ENCODE data around the gene RPUSD2. TPM values are rescaled to one million over a fixed set of nuclear protein-coding genes. Genes with fewer than 3 reads are reported as not detected.
"Not testable (repeated sequence)": the region's sequence is repeated elsewhere in the genome, so short reads cannot be mapped to it uniquely, and the experiment has no call there.

RPUSD2 gene
- total RNA-seq, 1 donor from 2014 or later = 10.2 TPM

GRCh38 chr15:40565333-40566238 is 3.5 kb upstream of the RPUSD2 start:
- Mint-ChIP-seq H3K4me3 (ENCODE audit: unreplicated experiment) (peak overlapping the region; percentile 94), H3K27ac (ENCODE audit: unreplicated experiment) (peak overlapping the region; percentile 100), H3K27me3 (ENCODE audit: low read depth) (no peaks in the 10 kb centered on the region), H3K4me1 (ENCODE audit: low read depth) (peaks cover 39% of the 10 kb centered on the region), H3K36me3 (ENCODE audit: low read depth) (peaks cover 3% of the 10 kb centered on the region), H3K9me3 (ENCODE audit: low read depth) (no peaks in the 10 kb centered on the region)
- TF ChIP-seq CTCF (IDR thresholded peaks at IDR 0.05) = no peak
- DNase-seq (ENCODE audit: low spot score) = no peak

GRCh38 chr15:40567111-40567510 is 2.0 kb upstream of the RPUSD2 start:
- Mint-ChIP-seq H3K4me1 (ENCODE audit: low read depth) (peaks cover 41% of the 10 kb centered on the region), H3K4me3 (ENCODE audit: unreplicated experiment) (no peak overlapping the region), H3K27me3 (ENCODE audit: low read depth) (no peaks in the 10 kb centered on the region), H3K9me3 (ENCODE audit: low read depth) (no peaks in the 10 kb centered on the region), H3K36me3 (ENCODE audit: low read depth) (no peaks in the 10 kb centered on the region), H3K27ac (ENCODE audit: unreplicated experiment) (no peak overlapping the region)
- peak; percentile 41 for TF ChIP-seq CTCF (IDR thresholded peaks at IDR 0.05)
- DNase-seq (ENCODE audit: low spot score) = no peak

GRCh38 chr15:40575113-40575512 is 6.0 kb downstream of the RPUSD2 start:
- peaks cover 2% of the 10 kb centered on the region for H3K9me3 Mint-ChIP-seq (ENCODE audit: low read depth)
- peaks cover 10% of the 10 kb centered on the region for H3K4me1 Mint-ChIP-seq (ENCODE audit: low read depth)
- no peak for DNase-seq (ENCODE audit: low spot score)
- TF ChIP-seq CTCF (IDR thresholded peaks at IDR 0.05) = no peak
- H3K27me3 Mint-ChIP-seq (ENCODE audit: low read depth) = no peaks in the 10 kb centered on the region
- H3K27ac Mint-ChIP-seq (ENCODE audit: unreplicated experiment) = no peak overlapping the region
- no peak overlapping the region for H3K4me3 Mint-ChIP-seq (ENCODE audit: unreplicated experiment)
- H3K36me3 Mint-ChIP-seq (ENCODE audit: low read depth) = peaks cover 13% of the 10 kb centered on the region

- not testable (repeated sequence) for H3K4me1 Mint-ChIP-seq (ENCODE audit: low read depth); H3K9me3 Mint-ChIP-seq (ENCODE audit: low read depth); H3K27me3 Mint-ChIP-seq (ENCODE audit: low read depth); H3K27ac Mint-ChIP-seq (ENCODE audit: unreplicated experiment); H3K4me3 Mint-ChIP-seq (ENCODE audit: unreplicated experiment); DNase-seq (ENCODE audit: low spot score)
- H3K36me3 Mint-ChIP-seq (ENCODE audit: low read depth) = peaks cover 13% of the 10 kb centered on the region
These were observed 7.8 kb downstream of the RPUSD2 start for GRCh38 chr15:40576914-40577313.

GRCh38 chr15:40578892-40579291 is 9.8 kb downstream of the RPUSD2 start:
- Mint-ChIP-seq H3K36me3 (ENCODE audit: low read depth) (peaks cover 5% of the 10 kb centered on the region), H3K4me1 (ENCODE audit: low read depth) (no peaks in the 10 kb centered on the region), H3K27ac (ENCODE audit: unreplicated experiment) (no peak overlapping the region), H3K27me3 (ENCODE audit: low read depth) (no peaks in the 10 kb centered on the region), H3K9me3 (ENCODE audit: low read depth) (peaks cover 7% of the 10 kb centered on the region), H3K4me3 (ENCODE audit: unreplicated experiment) (no peak overlapping the region)
- DNase-seq (ENCODE audit: low spot score) = no peak
- no peak for TF ChIP-seq CTCF (IDR thresholded peaks at IDR 0.05)

GRCh38 chr15:40581796-40582195 is 12.7 kb downstream of the RPUSD2 start:
- H3K4me3 Mint-ChIP-seq (ENCODE audit: unreplicated experiment); H3K9me3 Mint-ChIP-seq (ENCODE audit: low read depth); H3K27ac Mint-ChIP-seq (ENCODE audit: unreplicated experiment); H3K4me1 Mint-ChIP-seq (ENCODE audit: low read depth); DNase-seq (ENCODE audit: low spot score); H3K36me3 Mint-ChIP-seq (ENCODE audit: low read depth); H3K27me3 Mint-ChIP-seq (ENCODE audit: low read depth): not testable (repeated sequence)

Data from chondrocyte (in vitro differentiated cells).